Vagina (tissue), 2 donors: ENCODE results near the gene DAZAP2.

Experiments
- CTCF ChIP-seq, 3 experiments: fragments of 450-650 bp in 2 of 3; fragments of 200-600 bp in 1 of 3; sonication (generic) in 1 of 3; IDR thresholded peaks; one replicate each; pipeline ENCODE4 v1.5.1; 2017 to 2019; ENCODE audit warnings: antibody characterized with exemption in 3 of 3, mild to moderate bottlenecking in 2 of 3, moderate library complexity in 2 of 3
- POLR2A ChIP-seq, 2 donors: fragments of 450-650 bp; IDR thresholded peaks; one replicate each; pipeline ENCODE4 v1.6.1; 2017; ENCODE audit warnings: antibody characterized with exemption in 2 of 2, mild to moderate bottlenecking in 2 of 2, moderate library complexity in 2 of 2

- TF ChIP-seq POLR2A (IDR thresholded peaks at IDR 0.05) (no peak), CTCF (IDR thresholded peaks at IDR 0.05) (no peak)
Measured at GRCh38 chr12:51270951-51271518, 32.4 kb downstream of the DAZAP2 start.
